GM12872 (cell line): Measurements from ENCODE around the gene LRP10.

Source experiments
- CTCF ChIP-seq: IDR thresholded peaks from 3 replicates; pipeline ENCODE4 v1.5.1; 2011; ENCODE audit warnings: low read depth, mild to moderate bottlenecking, low read length, moderate library complexity; ENCODE audit not compliant: insufficient read depth

The LRP10 gene

GRCh38 chr14:22884738-22885523 lies 13.4 kb downstream of the LRP10 start:
- TF ChIP-seq CTCF: no peak

- TF ChIP-seq CTCF: no peak
Observed at GRCh38 chr14:22885975-22886374, 14.4 kb downstream of the LRP10 start.

- TF ChIP-seq CTCF: peak; percentile 42; the same call in 2 of the 3 replicates
Observed at GRCh38 chr14:22886500-22887259, 15.1 kb downstream of the LRP10 start.

GRCh38 chr14:22887260-22887989 lies 15.9 kb downstream of the LRP10 start:
- TF ChIP-seq CTCF: no peak

- no peak for TF ChIP-seq CTCF
Observed at GRCh38 chr14:22887990-22888378, 16.4 kb downstream of the LRP10 start.

- no peak for TF ChIP-seq CTCF
Observed at GRCh38 chr14:22888662-22889061, 17.1 kb downstream of the LRP10 start.

GRCh38 chr14:22890416-22890815 lies 18.9 kb downstream of the LRP10 start:
- no peak for TF ChIP-seq CTCF
